Ishikawa (cell line): ENCODE results near the gene KLHL36.

Experiments
- CEBPB ChIP-seq: IDR thresholded peaks from 2 replicates; pipeline ENCODE4 v1.6.1; 2012
- CREB1 ChIP-seq: IDR thresholded peaks from 2 replicates; pipeline ENCODE4 v1.6.1; 2012; ENCODE audit warnings: low read depth
- EGR1 ChIP-seq: IDR thresholded peaks from 2 replicates; pipeline ENCODE4 v1.6.1; 2012
- EP300 ChIP-seq: IDR thresholded peaks from 2 replicates; pipeline ENCODE4 v1.6.1; 2012; ENCODE audit warnings: borderline replicate concordance
- NFIC ChIP-seq: IDR thresholded peaks from 2 replicates; pipeline ENCODE4 v1.6.1; 2012
- RAD21 ChIP-seq: IDR thresholded peaks from 2 replicates; pipeline ENCODE4 v1.6.1; 2012; ENCODE audit warnings: low read depth
- TAF1 ChIP-seq: IDR thresholded peaks from 2 replicates; pipeline ENCODE4 v1.6.1; 2012; ENCODE audit warnings: low read depth, mild to moderate bottlenecking
- TCF12 ChIP-seq: IDR thresholded peaks from 2 replicates; pipeline ENCODE4 v1.6.1; 2012; ENCODE audit warnings: low read depth
- TEAD4 ChIP-seq: IDR thresholded peaks from 2 replicates; pipeline ENCODE4 v1.6.1; 2012
- YY1 ChIP-seq: IDR thresholded peaks from 2 replicates; pipeline ENCODE4 v1.6.1; 2012; ENCODE audit warnings: low read depth
- ZBTB7A ChIP-seq: IDR thresholded peaks from 2 replicates; pipeline ENCODE4 v1.6.1; 2012; ENCODE audit warnings: low read depth
- TF ChIP-seq, protein P1 (sequence below): IDR thresholded peaks from 2 replicates; pipeline ENCODE4 v1.6.1; 2012
- TF ChIP-seq, protein P2 (sequence below): IDR thresholded peaks from 2 replicates; pipeline ENCODE4 v1.6.1; 2012

KLHL36 gene

DNA sequence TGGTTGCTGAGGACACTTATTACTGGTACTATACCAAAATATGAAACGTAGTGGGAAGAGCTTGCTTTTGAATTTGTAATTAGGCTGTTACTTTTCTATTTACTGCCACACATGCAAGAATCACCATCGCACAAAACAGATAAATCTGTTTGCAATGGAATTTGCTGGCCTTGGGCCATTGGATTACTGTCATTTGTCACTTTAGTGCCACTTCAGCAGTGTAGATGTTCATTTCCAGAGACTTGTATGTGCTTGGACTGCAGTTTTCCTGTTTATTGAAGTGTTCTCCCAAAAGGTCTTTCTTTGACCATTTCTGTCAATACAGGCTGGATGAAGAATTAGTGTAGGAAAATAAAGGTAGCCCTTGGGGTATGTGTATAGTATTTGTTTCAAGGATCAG lies 55.9 kb downstream of the KLHL36 start:
- no peak for TF ChIP-seq YY1
- TF ChIP-seq EP300: no peak
- no peak for TF ChIP-seq RAD21

DNA sequence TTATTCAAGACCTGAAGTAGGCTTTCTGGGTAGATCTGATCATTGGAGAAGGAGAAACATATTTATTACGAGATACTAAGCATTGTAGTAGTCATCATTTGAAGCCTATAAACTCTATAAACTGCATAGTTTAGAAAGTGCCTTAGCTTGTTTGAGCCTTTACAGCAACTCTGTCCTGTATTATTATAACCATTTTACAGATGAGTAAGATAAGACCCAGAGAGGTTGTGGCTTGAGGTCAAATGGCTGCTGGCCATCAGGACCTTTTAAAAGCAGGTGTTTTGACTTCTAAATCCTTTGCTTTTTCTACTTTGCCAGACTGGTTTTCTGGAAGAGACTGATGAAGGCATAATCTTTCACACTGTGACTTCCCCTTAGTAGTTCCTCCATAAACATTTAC lies 58.5 kb downstream of the KLHL36 start:
- TF ChIP-seq TCF12 (no peak), RAD21 (no peak)

DNA sequence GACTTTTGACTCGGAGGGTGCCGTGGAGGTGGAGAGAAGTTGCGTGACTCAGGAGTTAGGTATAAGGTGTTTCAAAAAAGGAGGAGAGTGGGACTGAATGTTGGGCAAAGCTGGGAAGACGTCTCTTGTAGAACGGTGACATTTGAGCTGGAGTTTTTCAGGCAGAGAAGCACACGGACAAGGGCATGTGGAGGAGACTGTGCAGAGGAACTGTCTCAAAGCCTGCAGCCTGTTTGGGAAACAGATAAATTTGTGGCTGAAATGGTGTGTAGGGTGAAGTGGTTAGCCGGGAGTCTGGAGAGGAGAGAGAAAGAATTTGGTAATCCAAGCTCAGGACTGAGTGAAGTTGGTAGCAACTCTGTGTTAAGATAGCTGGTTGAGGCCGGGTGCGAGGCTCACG lies 61.3 kb downstream of the KLHL36 start:
- TF ChIP-seq, protein P1, sequence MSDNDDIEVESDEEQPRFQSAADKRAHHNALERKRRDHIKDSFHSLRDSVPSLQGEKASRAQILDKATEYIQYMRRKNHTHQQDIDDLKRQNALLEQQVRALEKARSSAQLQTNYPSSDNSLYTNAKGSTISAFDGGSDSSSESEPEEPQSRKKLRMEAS: no peak
- TF ChIP-seq YY1 (no peak), RAD21 (no peak), EGR1 (no peak), TAF1 (no peak), ZBTB7A (no peak), CEBPB (no peak), TEAD4 (no peak), EP300 (no peak), NFIC (no peak), TCF12 (no peak)

DNA sequence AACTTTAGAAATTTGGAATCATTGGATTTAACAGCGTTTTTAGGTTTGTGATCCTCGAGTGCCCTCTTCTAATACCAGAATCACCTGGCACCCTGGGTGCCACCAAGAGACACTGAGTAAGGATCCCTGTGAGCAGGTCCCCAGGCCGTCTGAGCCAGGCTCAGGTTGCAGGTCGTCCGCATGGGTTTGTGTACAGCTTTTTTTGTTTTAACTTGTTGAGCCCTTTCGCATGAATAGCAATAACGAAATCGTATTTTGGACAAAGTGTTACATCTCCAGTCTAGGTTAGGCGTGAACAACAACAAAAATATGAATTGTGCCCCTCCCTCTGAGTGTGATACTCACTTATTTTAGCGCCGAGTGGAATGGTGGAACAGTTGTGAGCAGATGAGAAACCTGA lies 62.4 kb downstream of the KLHL36 start:
- no peak for TF ChIP-seq ZBTB7A
- TF ChIP-seq CEBPB: no peak
- TF ChIP-seq, protein P1: no peak
- no peak for TF ChIP-seq NFIC
- no peak for TF ChIP-seq YY1
- TF ChIP-seq RAD21: no peak
- no peak for TF ChIP-seq TEAD4
- TF ChIP-seq, protein P2, sequence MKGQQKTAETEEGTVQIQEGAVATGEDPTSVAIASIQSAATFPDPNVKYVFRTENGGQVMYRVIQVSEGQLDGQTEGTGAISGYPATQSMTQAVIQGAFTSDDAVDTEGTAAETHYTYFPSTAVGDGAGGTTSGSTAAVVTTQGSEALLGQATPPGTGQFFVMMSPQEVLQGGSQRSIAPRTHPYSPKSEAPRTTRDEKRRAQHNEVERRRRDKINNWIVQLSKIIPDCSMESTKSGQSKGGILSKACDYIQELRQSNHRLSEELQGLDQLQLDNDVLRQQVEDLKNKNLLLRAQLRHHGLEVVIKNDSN: no peak
- no peak for TF ChIP-seq TCF12
- TF ChIP-seq CREB1: no peak
